A673 (cell line): ENCODE data around the gene ANO4. TPM values are rescaled to one million over a fixed set of nuclear protein-coding genes. Genes with fewer than 3 reads are reported as not detected.

Experiments
- BruUV-seq: library from RNA; stranded (reverse); fragments of 400-500 nt; replicated peaks from 2 replicates; lab custom pipeline; 2021; lab: Mats Ljungman, UMichigan
- CTCF ChIA-PET: fragments of 300-600 bp; sonication (Branson Sonifier 250); formaldehyde crosslinking; loops from one replicate; lab custom pipeline; 2022; ENCODE audit warnings: antibody characterized with exemption; lab: Charles Lee
- POLR2A ChIA-PET: fragments of 300-600 bp; sonication (Branson Sonifier 250); formaldehyde crosslinking; loops from one replicate; lab custom pipeline; 2022; ENCODE audit warnings: antibody characterized with exemption; ENCODE audit not compliant: low non-redundant PET; lab: Charles Lee
- DNase-seq: peaks from one replicate; pipeline ENCODE4 v3.0.0-alpha.2; 2015; ENCODE audit warnings: low spot score
- H3K27ac ChIP-seq: fragments of 200-600 bp; sonication (generic); 2 replicates; pipeline ENCODE4 v1.5.1; 2016; ENCODE audit warnings: mixed run types, low read depth, mild to moderate bottlenecking, mixed read lengths, antibody characterized with exemption, low read length; ENCODE audit not compliant: poor library complexity, severe bottlenecking
- H3K27me3 ChIP-seq: fragments of 200-600 bp; sonication (generic); replicated peaks from 2 replicates; pipeline ENCODE4 v1.6.1; 2017; ENCODE audit warnings: mixed run types, low read depth, mild to moderate bottlenecking, mixed read lengths, antibody characterized with exemption, low read length; ENCODE audit not compliant: insufficient read depth, poor library complexity
- H3K36me3 ChIP-seq: fragments of 200-600 bp; sonication (generic); 2 replicates; pipeline ENCODE4 v1.6.1; 2016; ENCODE audit warnings: mixed run types, mild to moderate bottlenecking, mixed read lengths, antibody characterized with exemption, low read length; ENCODE audit not compliant: insufficient read depth, poor library complexity, severe bottlenecking
- H3K4me1 ChIP-seq: fragments of 200-600 bp; sonication (generic); 2 replicates; pipeline ENCODE4 v1.6.1; 2017; ENCODE audit warnings: mixed run types, mild to moderate bottlenecking, mixed read lengths, antibody characterized with exemption, low read length; ENCODE audit not compliant: insufficient read depth, poor library complexity, severe bottlenecking
- H3K4me3 ChIP-seq: fragments of 200-600 bp; sonication (generic); 2 replicates; pipeline ENCODE4 v1.5.1; 2016; ENCODE audit warnings: low read depth, mixed run types, mild to moderate bottlenecking, mixed read lengths, low read length; ENCODE audit not compliant: poor library complexity, severe bottlenecking
- H3K9me3 ChIP-seq: fragments of 200-600 bp; sonication (generic); 2 replicates; pipeline ENCODE4 v1.6.1; 2016; ENCODE audit warnings: mixed run types, low read depth, mild to moderate bottlenecking, mixed read lengths, antibody characterized with exemption, low read length; ENCODE audit not compliant: poor library complexity, severe bottlenecking
- CTCF ChIP-seq: fragments of 300-800, 200-600 bp; sonication (generic); conservative IDR thresholded peaks from 2 replicates; pipeline ENCODE4 v1.5.1; 2017; ENCODE audit warnings: low read depth, mild to moderate bottlenecking, antibody characterized with exemption, low read length, moderate library complexity, mixed read lengths
- EZH2 ChIP-seq: fragments of 200-600 bp; sonication (generic); IDR thresholded peaks from 2 replicates; pipeline ENCODE4 v1.6.1; 2017; ENCODE audit warnings: borderline replicate concordance, low read depth, mild to moderate bottlenecking, mixed read lengths, antibody characterized with exemption, low read length; ENCODE audit not compliant: poor library complexity, severe bottlenecking
- intact Hi-C: fragments of 100-400 bp; cut with micrococcal nuclease; formaldehyde crosslinking; loops from one replicate; pipeline ENCODE4 v1.10.0; 2022; ENCODE audit not compliant: unreplicated experiment
- total RNA-seq: library from RNA; stranded (reverse); gene quantifications from 2 replicates; pipeline ENCODE4 v1.2.3, GENCODE V29; 2021

ANO4 gene
- total RNA-seq, 1 experiment from 2014 or later: 9.3 TPM

- Histone ChIP-seq H3K36me3 (no peaks in the 10 kb centered on the region), H3K27ac (no peak overlapping the region), H3K9me3 (no peaks in the 10 kb centered on the region), H3K27me3 (no peaks in the 10 kb centered on the region), H3K4me3 (no peak overlapping the region), H3K4me1 (peaks cover 7% of the 10 kb centered on the region)
- ChIA-PET CTCF (no interaction called here), POLR2A (interaction anchor here (0.6 kb wide), 1 partner anchor 41 kb away, joined by 4 read pairs; no protein-coding TSS in a partner anchor)
- no TSS peak for BruUV-seq
- intact Hi-C loops: no loop called here
- TF ChIP-seq EZH2: no peak
- TF ChIP-seq CTCF: no peak
- no peak for DNase-seq
Measured at GRCh38 chr12:101021442-101021841, 226.9 kb downstream of the ANO4 start.

GRCh38 chr12:101021911-101022388 lies 227.4 kb downstream of the ANO4 start:
- DNase-seq: peak; percentile 59
- Histone ChIP-seq H3K4me3 (no peak overlapping the region), H3K4me1 (peaks cover 7% of the 10 kb centered on the region), H3K36me3 (no peaks in the 10 kb centered on the region), H3K9me3 (no peaks in the 10 kb centered on the region), H3K27ac (no peak overlapping the region), H3K27me3 (no peaks in the 10 kb centered on the region)
- TF ChIP-seq EZH2 (no peak), CTCF (no peak)
- intact Hi-C loops: no loop called here
- CTCF ChIA-PET: no interaction called here
- BruUV-seq: no TSS peak
- POLR2A ChIA-PET: interaction anchor here (0.6 kb wide), 1 partner anchor 41 kb away, joined by 4 read pairs; no protein-coding TSS in a partner anchor

GRCh38 chr12:101027200-101027599 lies 232.6 kb downstream of the ANO4 start:
- H3K27me3 ChIP-seq: no peaks in the 10 kb centered on the region
- H3K9me3 ChIP-seq: no peaks in the 10 kb centered on the region
- H3K27ac ChIP-seq: no peak overlapping the region
- POLR2A ChIA-PET: interaction anchor here (0.5 kb wide), 1 partner anchor 17 kb away, joined by 8 read pairs; no protein-coding TSS in a partner anchor
- no TSS peak for BruUV-seq
- no peak overlapping the region for H3K4me3 ChIP-seq
- DNase-seq: no peak
- TF ChIP-seq CTCF: no peak
- no peak for TF ChIP-seq EZH2
- no peaks in the 10 kb centered on the region for H3K4me1 ChIP-seq
- CTCF ChIA-PET: no interaction called here
- no peaks in the 10 kb centered on the region for H3K36me3 ChIP-seq
- intact Hi-C loops: no loop called here
